RPMI7951 (cell line): Measurements from ENCODE around the gene DOCK1. TPM values are rescaled to one million over a fixed set of nuclear protein-coding genes. Genes with fewer than 3 reads are reported as not detected.

ENCODE experiments used
- DNase-seq: peaks from one replicate; pipeline ENCODE4 v3.0.0-alpha.2; 2012; ENCODE audit warnings: low read depth
- total RNA-seq: library from RNA; depleted of rRNA; stranded (reverse); fragments of >200 nt; shearing (Covaris generic); gene quantifications from 2 replicates; pipeline ENCODE4 v1.2.3, GENCODE V29; 2014

Gene DOCK1
- total RNA-seq, 1 experiment from 2014 or later: 15.7 TPM

GRCh38 chr10:127081851-127082345 lies 176.7 kb downstream of the DOCK1 start:
- DNase-seq: no peak

GRCh38 chr10:127082651-127083050 lies 177.4 kb downstream of the DOCK1 start:
- DNase-seq: no peak

GRCh38 chr10:127085957-127086356 lies 180.7 kb downstream of the DOCK1 start:
- DNase-seq: no peak

- DNase-seq: no peak
Observed at GRCh38 chr10:127088908-127089307, 183.7 kb downstream of the DOCK1 start.

GRCh38 chr10:127089446-127089845 lies 184.2 kb downstream of the DOCK1 start:
- DNase-seq: no peak

GRCh38 chr10:127090138-127090537 lies 184.9 kb downstream of the DOCK1 start:
- no peak for DNase-seq

- DNase-seq: no peak
Observed at GRCh38 chr10:127091354-127091753, 186.1 kb downstream of the DOCK1 start.

- no peak for DNase-seq
Observed at GRCh38 chr10:127092916-127093315, 187.7 kb downstream of the DOCK1 start.

GRCh38 chr10:127094984-127095383 lies 189.8 kb downstream of the DOCK1 start:
- DNase-seq: no peak

GRCh38 chr10:127100983-127101615 lies 195.9 kb downstream of the DOCK1 start:
- DNase-seq: no peak

- no peak for DNase-seq
Observed at GRCh38 chr10:127102176-127102575, 196.9 kb downstream of the DOCK1 start.

- DNase-seq: no peak
Observed at GRCh38 chr10:127115100-127115499, 209.9 kb downstream of the DOCK1 start.

GRCh38 chr10:127117125-127117524 lies 211.9 kb downstream of the DOCK1 start:
- DNase-seq: peak; percentile 29

GRCh38 chr10:127118034-127118433 lies 212.8 kb downstream of the DOCK1 start:
- no peak for DNase-seq

GRCh38 chr10:127119936-127120335 lies 214.7 kb downstream of the DOCK1 start:
- DNase-seq: no peak

- DNase-seq: no peak
Observed at GRCh38 chr10:127122831-127123230, 217.6 kb downstream of the DOCK1 start.

- DNase-seq: peak; percentile 2
Observed at GRCh38 chr10:127123626-127124025, 218.4 kb downstream of the DOCK1 start.

- no peak for DNase-seq
Observed at GRCh38 chr10:127125331-127125730, 220.1 kb downstream of the DOCK1 start.

GRCh38 chr10:127127822-127128221 lies 222.6 kb downstream of the DOCK1 start:
- no peak for DNase-seq

- DNase-seq: no peak
Observed at GRCh38 chr10:127129104-127129503, 223.9 kb downstream of the DOCK1 start.

- no peak for DNase-seq
Observed at GRCh38 chr10:127132451-127132850, 227.2 kb downstream of the DOCK1 start.

- no peak for DNase-seq
Observed at GRCh38 chr10:127133225-127133624, 228.0 kb downstream of the DOCK1 start.

GRCh38 chr10:127133672-127134500 lies 228.7 kb downstream of the DOCK1 start:
- DNase-seq: no peak
